Stimulated activated CD8-positive, alpha-beta memory T cell treated with anti-CD3 and anti-CD28 coated beads, Interleukin-4, amount 100 ng/mL, for 24 hours (primary cell): ENCODE measurements around the gene DTNA.

Experiments
- DNase-seq: peaks from one replicate; pipeline ENCODE4 v3.0.0-alpha.2; 2020; ENCODE audit warnings: low read depth

The DTNA gene

GRCh38 chr18:34772887-34773286 lies 62.8 kb downstream of the DTNA start:
- DNase-seq, result no peak

- no peak for DNase-seq
Observed at GRCh38 chr18:34773378-34773777, 63.3 kb downstream of the DTNA start.

GRCh38 chr18:34773961-34774766 lies 64.1 kb downstream of the DTNA start:
- no peak for DNase-seq

GRCh38 chr18:34775461-34775860 lies 65.4 kb downstream of the DTNA start:
- DNase-seq, result no peak

- no peak for DNase-seq
Observed at GRCh38 chr18:34779112-34779511, 69.0 kb downstream of the DTNA start.

GRCh38 chr18:34780856-34781255 lies 70.8 kb downstream of the DTNA start:
- DNase-seq, result no peak

- DNase-seq, result no peak
Observed at GRCh38 chr18:34783501-34783900, 73.4 kb downstream of the DTNA start.

GRCh38 chr18:34786162-34786741 lies 76.2 kb downstream of the DTNA start:
- no peak for DNase-seq

- no peak for DNase-seq
Observed at GRCh38 chr18:34787931-34788532, 77.9 kb downstream of the DTNA start.

GRCh38 chr18:34789768-34790344 lies 79.8 kb downstream of the DTNA start:
- no peak for DNase-seq

GRCh38 chr18:34794348-34794747 lies 84.2 kb downstream of the DTNA start:
- DNase-seq, result no peak

- no peak for DNase-seq
Observed at GRCh38 chr18:34795070-34795732, 85.1 kb downstream of the DTNA start.

GRCh38 chr18:34796035-34796657 lies 86.0 kb downstream of the DTNA start:
- no peak for DNase-seq

GRCh38 chr18:34799291-34799690 lies 89.2 kb downstream of the DTNA start:
- DNase-seq, result no peak

GRCh38 chr18:34800381-34800780 lies 90.3 kb downstream of the DTNA start:
- no peak for DNase-seq

GRCh38 chr18:34801774-34802173 lies 91.7 kb downstream of the DTNA start:
- no peak for DNase-seq

GRCh38 chr18:34802959-34803358 lies 92.9 kb downstream of the DTNA start:
- DNase-seq, result no peak

GRCh38 chr18:34803877-34804400 lies 93.8 kb downstream of the DTNA start:
- DNase-seq, result no peak

GRCh38 chr18:34805103-34805877 lies 95.2 kb downstream of the DTNA start:
- no peak for DNase-seq

GRCh38 chr18:34805878-34806351 lies 95.8 kb downstream of the DTNA start:
- DNase-seq, result no peak

GRCh38 chr18:34806527-34806926 lies 96.4 kb downstream of the DTNA start:
- no peak for DNase-seq
